GM21526 (cell line): Measurements from ENCODE around the gene DDX10.
"Not testable (repeated sequence)": the region's sequence is repeated elsewhere in the genome, so short reads cannot be mapped to it uniquely, and the experiment has no call there.

Experiments
- ATAC-seq: cut with Tn5 transposase; IDR thresholded peaks from one replicate; pipeline ENCODE4 v1.9.1; 2021; ENCODE audit warnings: moderate library complexity; ENCODE audit not compliant: unreplicated experiment, low FRiP score

DDX10 gene

GRCh38 chr11:108766596-108767173 is 101.8 kb downstream of the DDX10 start:
- ATAC-seq = no peak

GRCh38 chr11:108768370-108768769 is 103.5 kb downstream of the DDX10 start:
- ATAC-seq = no peak

- no peak for ATAC-seq
Observed at GRCh38 chr11:108768964-108769363, 104.1 kb downstream of the DDX10 start.

GRCh38 chr11:108774037-108774730 is 109.3 kb downstream of the DDX10 start:
- no peak for ATAC-seq

- no peak for ATAC-seq
Observed at GRCh38 chr11:108775324-108775723, 110.5 kb downstream of the DDX10 start.

- not testable (repeated sequence) for ATAC-seq
Observed at GRCh38 chr11:108779147-108779546, 114.3 kb downstream of the DDX10 start.

- ATAC-seq = no peak
Observed at GRCh38 chr11:108780119-108780518, 115.2 kb downstream of the DDX10 start.

- ATAC-seq = no peak
Observed at GRCh38 chr11:108781946-108782345, 117.1 kb downstream of the DDX10 start.

GRCh38 chr11:108786281-108786990 is 121.6 kb downstream of the DDX10 start:
- no peak for ATAC-seq

GRCh38 chr11:108787105-108787504 is 122.2 kb downstream of the DDX10 start:
- no peak for ATAC-seq

GRCh38 chr11:108788565-108789199 is 123.8 kb downstream of the DDX10 start:
- peak; percentile 52 for ATAC-seq

GRCh38 chr11:108790501-108791299 is 125.8 kb downstream of the DDX10 start:
- no peak for ATAC-seq

GRCh38 chr11:108793138-108793537 is 128.3 kb downstream of the DDX10 start:
- ATAC-seq = no peak

GRCh38 chr11:108793611-108794010 is 128.7 kb downstream of the DDX10 start:
- no peak for ATAC-seq

- no peak for ATAC-seq
Observed at GRCh38 chr11:108796551-108796950, 131.7 kb downstream of the DDX10 start.

- no peak for ATAC-seq
Observed at GRCh38 chr11:108797578-108798100, 132.8 kb downstream of the DDX10 start.

GRCh38 chr11:108802492-108802891 is 137.6 kb downstream of the DDX10 start:
- no peak for ATAC-seq

- no peak for ATAC-seq
Observed at GRCh38 chr11:108803776-108804175, 138.9 kb downstream of the DDX10 start.

GRCh38 chr11:108804511-108804910 is 139.6 kb downstream of the DDX10 start:
- ATAC-seq = no peak

- ATAC-seq = no peak
Observed at GRCh38 chr11:108805030-108805429, 140.2 kb downstream of the DDX10 start.
